RWPE2 (cell line): Measurements from ENCODE around the gene EDC3.
"Not testable (repeated sequence)": the region's sequence is repeated elsewhere in the genome, so short reads cannot be mapped to it uniquely, and the experiment has no call there.

Experiments used
- ATAC-seq: fragments of 200-7000 bp; cut with Tn5 transposase; 3 replicates; pipeline ENCODE4 v1.9.1; 2021; ENCODE audit warnings: low read depth
- DNase-seq: peaks from one replicate; pipeline ENCODE4 v3.0.0-alpha.2; 2020; ENCODE audit warnings: low spot score
- H3K27ac ChIP-seq: fragments of 450-650 bp; 2 replicates; pipeline ENCODE4 v1.5.1; 2017; ENCODE audit warnings: mild to moderate bottlenecking; ENCODE audit not compliant: poor library complexity, severe bottlenecking
- H3K27me3 ChIP-seq: fragments of 250-450 bp; sonication (Bioruptor Pico); 2 replicates; pipeline ENCODE4 v1.5.1; 2021; ENCODE audit warnings: mild to moderate bottlenecking, moderate library complexity; ENCODE audit not compliant: insufficient read depth, poor library complexity, severe bottlenecking
- H3K36me3 ChIP-seq: fragments of 250-450 bp; sonication (Bioruptor Pico); 2 replicates; pipeline ENCODE4 v1.5.1; 2020; ENCODE audit warnings: low read depth, mild to moderate bottlenecking, moderate library complexity
- H3K4me1 ChIP-seq: fragments of 250-450 bp; sonication (Bioruptor Pico); 2 replicates; pipeline ENCODE4 v1.5.1; 2021; ENCODE audit warnings: mild to moderate bottlenecking, moderate library complexity; ENCODE audit not compliant: insufficient read depth, poor library complexity, severe bottlenecking
- H3K4me3 ChIP-seq: fragments of 250-450 bp; sonication (Bioruptor Pico); 2 replicates; pipeline ENCODE4 v1.5.1; 2021; ENCODE audit warnings: mild to moderate bottlenecking, moderate library complexity; ENCODE audit not compliant: severe bottlenecking
- H3K9me3 ChIP-seq: fragments of 250-450 bp; sonication (Bioruptor Pico); 2 replicates; pipeline ENCODE4 v1.5.1; 2021; ENCODE audit warnings: mild to moderate bottlenecking, moderate library complexity; ENCODE audit not compliant: severe bottlenecking
- TF ChIP-seq, protein P1 (sequence below): fragments of 450-650 bp; IDR thresholded peaks from one replicate; pipeline ENCODE4 v1.5.1; 2017; ENCODE audit warnings: mild to moderate bottlenecking, moderate library complexity; ENCODE audit not compliant: poor library complexity, severe bottlenecking

EDC3 gene

DNA sequence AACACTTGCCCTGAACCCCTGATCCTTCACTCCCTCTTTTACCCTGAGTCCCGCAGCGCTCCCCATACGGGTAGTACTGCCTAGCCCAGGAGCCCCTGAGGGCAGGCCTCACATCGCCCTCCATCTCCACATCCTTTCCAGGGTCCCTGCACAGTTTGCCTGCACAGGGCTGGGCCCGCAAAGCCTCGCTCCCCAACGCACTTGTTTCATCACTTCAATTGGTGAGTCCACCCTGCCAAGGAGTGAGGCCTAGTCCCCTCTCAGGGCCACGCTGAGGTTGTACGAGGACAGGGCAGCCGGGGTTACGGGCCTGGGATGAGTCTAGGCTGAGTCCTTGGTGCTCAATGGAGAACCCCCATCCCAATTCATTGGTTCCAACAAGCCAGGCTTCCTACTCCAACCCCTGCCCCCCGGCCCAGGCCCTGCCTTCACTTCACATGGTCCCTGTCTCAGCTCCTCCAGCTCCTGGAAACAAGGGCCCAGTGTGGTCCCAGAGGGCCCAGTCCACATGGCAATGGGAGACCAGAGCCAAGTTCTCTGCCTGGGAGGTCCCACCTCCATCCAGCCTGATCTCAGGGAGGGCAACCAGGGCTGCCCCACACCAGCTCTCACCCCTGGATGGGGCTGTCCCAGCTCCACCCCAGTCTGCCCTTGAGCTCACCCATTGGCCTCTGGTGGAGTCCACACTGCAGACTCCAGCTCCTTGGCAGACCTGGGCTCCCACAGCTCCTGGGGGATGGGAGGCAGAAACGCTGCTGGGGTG lies 92.6 kb downstream of the EDC3 start:
- Histone ChIP-seq H3K9me3 (no peaks in the 10 kb centered on the region), H3K4me3 (no peak overlapping the region), H3K4me1 (peaks cover 5% of the 10 kb centered on the region), H3K36me3 (no peaks in the 10 kb centered on the region), H3K27me3 (no peaks in the 10 kb centered on the region), H3K27ac (no peak overlapping the region)
- ATAC-seq (no peak; the same call in 2 of the 3 replicates), DNase-seq (peak; percentile 80)
- TF ChIP-seq, protein P1, sequence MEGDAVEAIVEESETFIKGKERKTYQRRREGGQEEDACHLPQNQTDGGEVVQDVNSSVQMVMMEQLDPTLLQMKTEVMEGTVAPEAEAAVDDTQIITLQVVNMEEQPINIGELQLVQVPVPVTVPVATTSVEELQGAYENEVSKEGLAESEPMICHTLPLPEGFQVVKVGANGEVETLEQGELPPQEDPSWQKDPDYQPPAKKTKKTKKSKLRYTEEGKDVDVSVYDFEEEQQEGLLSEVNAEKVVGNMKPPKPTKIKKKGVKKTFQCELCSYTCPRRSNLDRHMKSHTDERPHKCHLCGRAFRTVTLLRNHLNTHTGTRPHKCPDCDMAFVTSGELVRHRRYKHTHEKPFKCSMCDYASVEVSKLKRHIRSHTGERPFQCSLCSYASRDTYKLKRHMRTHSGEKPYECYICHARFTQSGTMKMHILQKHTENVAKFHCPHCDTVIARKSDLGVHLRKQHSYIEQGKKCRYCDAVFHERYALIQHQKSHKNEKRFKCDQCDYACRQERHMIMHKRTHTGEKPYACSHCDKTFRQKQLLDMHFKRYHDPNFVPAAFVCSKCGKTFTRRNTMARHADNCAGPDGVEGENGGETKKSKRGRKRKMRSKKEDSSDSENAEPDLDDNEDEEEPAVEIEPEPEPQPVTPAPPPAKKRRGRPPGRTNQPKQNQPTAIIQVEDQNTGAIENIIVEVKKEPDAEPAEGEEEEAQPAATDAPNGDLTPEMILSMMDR, result no peak

DNA sequence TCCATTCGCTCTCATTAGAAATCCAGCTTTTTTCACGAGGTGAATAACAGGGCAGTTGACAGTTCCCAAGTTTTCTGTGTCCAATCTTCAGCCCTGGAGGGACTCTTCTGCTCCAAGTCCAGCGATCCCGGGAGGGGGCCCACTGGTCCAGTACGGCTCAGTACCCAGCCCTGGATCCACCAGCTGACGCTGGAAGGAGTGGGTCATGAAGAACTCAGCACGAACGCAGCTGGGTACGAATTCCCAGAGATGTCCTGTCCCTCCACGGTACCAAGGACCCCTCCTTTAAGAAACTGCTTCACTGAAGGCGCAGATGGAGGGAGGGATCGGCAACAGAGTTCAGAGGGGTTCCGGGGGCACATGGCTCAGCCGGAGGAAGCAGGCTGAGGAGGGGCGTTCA lies 96.7 kb downstream of the EDC3 start:
- Histone ChIP-seq H3K27me3 (no peaks in the 10 kb centered on the region), H3K36me3 (peaks cover 10% of the 10 kb centered on the region; the same call in 1 of the 2 replicates), H3K27ac (peak overlapping the region; percentile 64), H3K4me1 (peaks cover 9% of the 10 kb centered on the region), H3K9me3 (no peaks in the 10 kb centered on the region), H3K4me3 (peak overlapping the region; percentile 43)
- ATAC-seq, result no peak
- no peak for DNase-seq
- TF ChIP-seq, protein P1, result no peak

DNA sequence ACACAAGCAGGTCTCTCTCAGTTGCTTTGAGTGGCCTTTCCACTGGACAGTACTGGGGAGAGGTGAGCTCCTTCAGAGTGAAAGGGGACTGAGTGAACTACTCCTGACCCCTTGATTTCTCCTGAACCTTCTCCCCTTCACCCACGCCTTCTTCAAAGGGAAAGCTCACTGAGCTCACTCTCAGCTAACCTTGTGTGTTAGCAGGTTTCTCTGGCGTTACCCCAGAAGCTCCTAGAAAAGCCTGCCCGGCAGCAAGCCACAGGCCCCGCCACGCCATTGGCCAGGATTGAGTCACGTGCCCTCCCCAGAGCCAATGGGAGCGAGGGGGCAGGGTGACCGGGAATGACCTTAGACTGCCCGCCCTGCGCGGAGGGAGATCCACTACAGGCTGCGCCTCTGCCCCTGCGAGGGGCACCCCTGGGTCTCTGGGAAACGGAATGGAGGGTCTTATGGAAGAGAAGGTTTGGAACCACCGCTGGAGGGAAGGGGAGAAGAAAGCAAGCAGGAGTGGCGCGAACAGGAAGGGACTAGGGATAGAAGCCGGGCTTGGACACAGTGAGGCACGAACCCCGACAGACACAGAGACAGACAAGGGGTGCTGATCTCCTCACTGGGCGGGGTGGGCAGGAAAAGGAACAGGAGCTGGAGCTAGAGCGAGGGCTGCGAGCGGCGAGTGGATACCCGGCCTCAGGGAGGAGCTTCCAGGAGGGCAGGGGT lies 97.5 kb downstream of the EDC3 start:
- peaks cover 9% of the 10 kb centered on the region for H3K4me1 ChIP-seq
- peak; percentile 94 for ATAC-seq
- peak overlapping the region; percentile 43 for H3K4me3 ChIP-seq

DNA sequence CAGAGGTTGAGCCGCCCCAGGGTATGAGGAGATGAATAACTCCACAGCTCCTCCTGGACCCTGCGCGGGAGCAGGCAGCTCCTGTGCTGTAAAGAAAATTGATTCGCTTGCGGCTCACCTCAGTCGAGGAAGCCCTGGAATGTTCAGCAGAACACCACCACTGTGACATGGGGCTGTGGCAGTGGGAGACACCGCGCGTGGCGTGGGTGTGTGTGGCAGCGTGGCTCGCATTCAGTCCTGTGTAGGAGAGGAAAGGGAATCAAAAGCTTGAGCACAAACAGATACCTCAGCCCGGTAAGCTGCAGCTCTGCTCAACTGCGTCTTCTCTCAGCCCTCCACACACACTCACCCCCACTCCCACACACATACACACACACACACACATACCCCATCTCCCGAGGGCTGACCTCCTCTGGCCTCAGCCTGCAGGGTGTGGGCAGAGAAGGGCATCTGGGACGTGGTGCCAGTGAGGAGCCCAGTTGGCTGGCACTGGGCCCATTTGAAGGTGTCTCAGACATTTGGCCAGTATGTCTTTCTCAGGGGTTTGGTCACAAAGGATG lies 98.6 kb downstream of the EDC3 start:
- not testable (repeated sequence) for H3K4me1 ChIP-seq, DNase-seq, H3K27me3 ChIP-seq, H3K4me3 ChIP-seq, ATAC-seq, H3K9me3 ChIP-seq
- Histone ChIP-seq H3K27ac (peak overlapping the region; percentile 64), H3K36me3 (peaks cover 25% of the 10 kb centered on the region)

More for the DNA sequence above, 97.5 kb downstream of the EDC3 start:
- peak overlapping the region; percentile 64 for H3K27ac ChIP-seq
- H3K27me3 ChIP-seq, result no peaks in the 10 kb centered on the region
- H3K36me3 ChIP-seq, result peaks cover 15% of the 10 kb centered on the region; the same call in 1 of the 2 replicates
- H3K9me3 ChIP-seq, result no peaks in the 10 kb centered on the region
- TF ChIP-seq, protein P1, result no peak
- peak; percentile 97 for DNase-seq

DNA sequence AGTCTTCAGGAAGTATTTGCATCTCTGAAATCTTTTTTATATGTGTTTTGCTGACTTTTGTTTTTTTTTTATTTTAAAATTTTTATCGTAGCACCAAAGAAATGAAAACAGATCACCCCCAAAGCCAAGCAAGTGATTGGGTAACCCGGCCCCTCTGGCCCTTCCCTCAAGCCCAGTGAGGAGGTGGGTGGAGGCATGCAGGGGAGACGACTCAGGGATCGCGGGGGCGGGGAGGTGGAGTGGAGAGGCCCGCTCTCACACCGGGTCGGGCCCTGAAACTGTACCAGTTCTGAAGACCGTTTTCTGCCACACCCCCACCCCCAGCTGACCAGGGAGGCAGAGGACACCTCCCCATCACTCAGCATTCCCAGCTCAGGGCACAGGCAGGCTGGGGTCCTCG lies 99.1 kb downstream of the EDC3 start:
- H3K4me1 ChIP-seq, H3K4me3 ChIP-seq, DNase-seq, H3K27me3 ChIP-seq, ATAC-seq, H3K27ac ChIP-seq, H3K9me3 ChIP-seq: not testable (repeated sequence)
- peaks cover 29% of the 10 kb centered on the region for H3K36me3 ChIP-seq
